Spleen (tissue), 11 donors: ENCODE measurements around the gene PPM1E. TPM values are rescaled to one million over a fixed set of nuclear protein-coding genes. Genes with fewer than 3 reads are reported as not detected.

Experiments
- DNase-seq: peaks from one replicate; pipeline ENCODE4 v3.0.0-alpha.2; 2020
- H3K27ac ChIP-seq, 8 donors: fragments of 200-600 bp; sonication (generic) in 7 of 8; 1 replicate in 4 of 8; 2 replicates in 4 of 8; pipeline versions ENCODE4 v1.5.0 to v1.8.0; 2016 to 2021; ENCODE audit warnings: inconsistent platforms in 4 of 8, mild to moderate bottlenecking in 4 of 8, moderate library complexity in 1 of 8
- H3K27me3 ChIP-seq, 7 donors: fragments of 200-600 bp; sonication (generic) in 6 of 7; replicated peaks in 1 of 7; 1 replicate in 4 of 7; 2 replicates in 3 of 7; pipeline versions ENCODE4 v1.5.0 to v1.8.0; 2016 to 2021; ENCODE audit warnings: inconsistent platforms in 3 of 7, mild to moderate bottlenecking in 1 of 7
- H3K36me3 ChIP-seq, 6 donors: fragments of 200-600 bp; sonication (generic) in 5 of 6; 1 replicate in 4 of 6; 2 replicates in 2 of 6; pipeline versions ENCODE4 v1.5.0 to v1.8.0; 2016 to 2021; ENCODE audit warnings: inconsistent platforms in 2 of 6
- H3K4me1 ChIP-seq, 6 donors: fragments of 200-600 bp; sonication (generic) in 5 of 6; 1 replicate in 3 of 6; 2 replicates in 3 of 6; pipeline versions ENCODE4 v1.5.0 to v1.8.0; 2016 to 2021; ENCODE audit warnings: inconsistent platforms in 3 of 6
- H3K4me3 ChIP-seq, 8 donors: fragments of 200-600 bp; sonication (generic) in 7 of 8; 1 replicate in 4 of 8; 2 replicates in 4 of 8; pipeline versions ENCODE4 v1.5.0 to v1.8.0; 2016 to 2021; ENCODE audit warnings: inconsistent platforms in 4 of 8, mild to moderate bottlenecking in 4 of 8, moderate library complexity in 2 of 8
- H3K9me3 ChIP-seq, 8 donors: fragments of 200-600 bp; sonication (generic) in 7 of 8; 1 replicate in 4 of 8; 2 replicates in 4 of 8; pipeline versions ENCODE4 v1.5.0 to v1.8.0; 2016 to 2021; ENCODE audit warnings: inconsistent platforms in 4 of 8
- CTCF ChIP-seq, 11 experiments: fragments of 200-600 bp in 7 of 11; fragments of 450-650 bp in 4 of 11; sonication (generic) in 4 of 11; IDR thresholded peaks in 8 of 11; conservative IDR thresholded peaks in 3 of 11; 1 replicate in 7 of 11; 2 replicates in 4 of 11; pipeline versions ENCODE4 v1.4.0 to v1.8.0; 2016 to 2021; ENCODE audit warnings: antibody characterized with exemption in 11 of 11, inconsistent platforms in 4 of 11, mild to moderate bottlenecking in 1 of 11
- POLR2A ChIP-seq, 3 donors: fragments of 450-650 bp; IDR thresholded peaks; one replicate each; pipeline ENCODE4 v1.5.1; 2017; ENCODE audit warnings: antibody characterized with exemption in 3 of 3, mild to moderate bottlenecking in 1 of 3
- POLR2AphosphoS5 ChIP-seq, 3 donors: sonication (generic); formaldehyde crosslinking; IDR thresholded peaks; one replicate each; pipeline ENCODE4 v1.5.1; 2017; ENCODE audit warnings: antibody characterized with exemption in 3 of 3
- WGBS, 5 donors: extraction: QIAGEN DNeasy Blood & Tissue Kit in 3 of 5; methylation state at CpG; one replicate each; pipeline versions ENCODE4 v1.1.5 to v1.1.7; 2013 to 2018; 5-methylcytosine and 5-hydroxymethylcytosine counted together
- intact Hi-C: fragments of 100-400 bp; cut with DNase I; formaldehyde crosslinking; loops from one replicate; pipeline ENCODE4 v1.15.0; 2023; ENCODE audit warnings: low total_unique reads
- polyA plus RNA-seq, 3 donors: library from polyadenylated mRNA; stranded (reverse); fragments of 200-250 nt; gene quantifications; one replicate each; pipeline ENCODE4 v1.2.1, GENCODE V29; 2013
- total RNA-seq, 7 donors: library from RNA; depleted of rRNA in 3 of 7; stranded (reverse); fragments of >200 nt in 3 of 7; fragmentation: NEBNext Ultra II Directional in 4 of 7; extraction: Animal tissue kit (Norgen Biotek cat#: 25700) in 4 of 7; gene quantifications; one replicate each; pipeline versions ENCODE4 v1.1.0 to v1.2.1, GENCODE V29; 2016 to 2021
- donor health status: healthy with polysubstance abuse.
- donor health status: DM: no; HTN: no; CAD: no; lungs with moderate emphysema.
- donor health status: DM: no; HTN: no; CAD: no.
- donor health status: Bipolar disorder and iron deficiency.
- donor health status: healthy.
- donor health status: DM: no; HTN: no; CAD: no.
- donor health status: DM: yes; HTN: yes; CAD: no.

The PPM1E gene
- total and polyA plus RNA-seq, 10 donors: 0.04 to 0.79 (median 0.48) TPM

GRCh38 chr17:58911741-58912343, 156.2 kb downstream of the PPM1E start:
- Histone ChIP-seq H3K4me1 (no peaks in the 10 kb centered on the region), H3K9me3 (peaks cover 3 to 33% (median 28%) of the 10 kb centered on the region in 8 donors), H3K36me3 (no peaks in the 10 kb centered on the region), H3K4me3 (no peak overlapping the region), H3K27ac (no peak overlapping the region), H3K27me3 (no peaks in the 10 kb centered on the region)
- DNase-seq: no peak
- intact Hi-C loops: no loop called here
- no peak for TF ChIP-seq POLR2A (IDR thresholded peaks at IDR 0.05)
- TF ChIP-seq POLR2AphosphoS5 (IDR thresholded peaks at IDR 0.05): no peak
- no peak for TF ChIP-seq CTCF (IDR thresholded peaks at IDR 0.05 in 8 of 11, conservative IDR thresholded peaks at IDR 0.05 in 3 of 11)
- 86 to 93% (median 93%) methylated on average over 8 of the region's 8 CpGs for WGBS, 5 donors

GRCh38 chr17:58913552-58913951, 157.9 kb downstream of the PPM1E start:
- intact Hi-C loops: no loop called here
- Histone ChIP-seq H3K27ac (no peak overlapping the region), H3K4me1 (no peaks in the 10 kb centered on the region), H3K36me3 (no peaks in the 10 kb centered on the region), H3K9me3 (peaks cover 3 to 33% (median 28%) of the 10 kb centered on the region in 8 donors), H3K27me3 (no peaks in the 10 kb centered on the region), H3K4me3 (no peak overlapping the region)
- TF ChIP-seq POLR2AphosphoS5 (IDR thresholded peaks at IDR 0.05) (no peak), CTCF (IDR thresholded peaks at IDR 0.05 in 8 of 11, conservative IDR thresholded peaks at IDR 0.05 in 3 of 11) (no peak), POLR2A (IDR thresholded peaks at IDR 0.05) (no peak)
- no peak for DNase-seq

GRCh38 chr17:58913971-58914769, 158.5 kb downstream of the PPM1E start:
- WGBS, 5 donors: 58 to 78% (median 66%) methylated on average over 2 of the region's 2 CpGs
- DNase-seq: no peak
- H3K27ac ChIP-seq: no peak overlapping the region
- intact Hi-C loops: no loop called here
- no peak overlapping the region for H3K4me3 ChIP-seq
- H3K9me3 ChIP-seq: peaks cover 3 to 33% (median 28%) of the 10 kb centered on the region in 8 donors
- no peaks in the 10 kb centered on the region for H3K36me3 ChIP-seq
- no peaks in the 10 kb centered on the region for H3K27me3 ChIP-seq
- TF ChIP-seq POLR2A (IDR thresholded peaks at IDR 0.05) (no peak), POLR2AphosphoS5 (IDR thresholded peaks at IDR 0.05) (no peak), CTCF (IDR thresholded peaks at IDR 0.05 in 8 of 11, conservative IDR thresholded peaks at IDR 0.05 in 3 of 11) (no peak)
- H3K4me1 ChIP-seq: no peaks in the 10 kb centered on the region

GRCh38 chr17:58917228-58917627, 161.6 kb downstream of the PPM1E start:
- DNase-seq: no peak
- TF ChIP-seq POLR2AphosphoS5 (IDR thresholded peaks at IDR 0.05): no peak
- TF ChIP-seq POLR2A (IDR thresholded peaks at IDR 0.05): no peak
- no peak for TF ChIP-seq CTCF (IDR thresholded peaks at IDR 0.05 in 8 of 11, conservative IDR thresholded peaks at IDR 0.05 in 3 of 11)
- WGBS, 5 donors: 82 to 93% (median 86%) methylated on average over 1 of the region's 1 CpG
- H3K36me3 ChIP-seq: no peaks in the 10 kb centered on the region
- H3K4me3 ChIP-seq: no peak overlapping the region
- no peak overlapping the region for H3K27ac ChIP-seq
- intact Hi-C loops: no loop called here
- H3K9me3 ChIP-seq: peaks cover 0 to 9% (median 7%) of the 10 kb centered on the region in 8 donors
- no peaks in the 10 kb centered on the region for H3K27me3 ChIP-seq
- no peaks in the 10 kb centered on the region for H3K4me1 ChIP-seq
